K562 (cell line): ENCODE measurements around the gene HNMT. TPM values are rescaled to one million over a fixed set of nuclear protein-coding genes. Genes with fewer than 3 reads are reported as not detected.

ENCODE experiments used
- ARHGAP35 ChIP-seq: fragments of 450-650 bp; IDR thresholded peaks from 2 replicates; pipeline ENCODE4 v1.6.1; 2018; ENCODE audit not compliant: partially characterized antibody
- ATF4 ChIP-seq: fragments of 450-650 bp; formaldehyde crosslinking; IDR thresholded peaks from 2 replicates; pipeline ENCODE4 v1.4.0; 2022; ENCODE audit warnings: mild to moderate bottlenecking, moderate library complexity
- BRF1 ChIP-seq: IDR thresholded peaks from 3 replicates; pipeline ENCODE4 v1.6.1; 2011; ENCODE audit warnings: borderline replicate concordance, mild to moderate bottlenecking; ENCODE audit not compliant: insufficient read length; ENCODE audit errors: extremely low read depth
- CREB3 ChIP-seq: fragments of 450-650 bp; conservative IDR thresholded peaks from 2 replicates; pipeline ENCODE4 v1.6.1; 2016; ENCODE audit warnings: missing genetic modification characterization, low read depth, mild to moderate bottlenecking, missing compliant biosample characterization, moderate library complexity
- ELK3 ChIP-seq: fragments of 450-650 bp; formaldehyde crosslinking; IDR thresholded peaks from 2 replicates; pipeline ENCODE4 v1.4.0; 2020; ENCODE audit warnings: mild to moderate bottlenecking
- FOXK2 ChIP-seq, 2 experiments: fragments of 450-650 bp; IDR thresholded peaks in 1 of 2; conservative IDR thresholded peaks in 1 of 2; 2 replicates each; pipeline ENCODE4 v1.6.1; 2016; ENCODE audit warnings: low read depth in 2 of 2, mild to moderate bottlenecking in 1 of 2
- FOXM1 ChIP-seq, 2 experiments: fragments of 450-650 bp in 1 of 2; sonication (generic) in 1 of 2; formaldehyde crosslinking in 1 of 2; IDR thresholded peaks; 2 replicates each; pipeline versions ENCODE4 v1.6.1 to v1.9.0; 2017 to 2022; ENCODE audit warnings: low read depth in 2 of 2, mild to moderate bottlenecking in 2 of 2, missing genetic modification reagents in 1 of 2, moderate library complexity in 1 of 2
- HINFP ChIP-seq: fragments of 450-650 bp; conservative IDR thresholded peaks from 2 replicates; pipeline ENCODE4 v1.6.1; 2016; ENCODE audit warnings: missing genetic modification characterization, low read depth, mild to moderate bottlenecking, control low read depth, missing compliant biosample characterization
- MECOM ChIP-seq: fragments of 250-450 bp; sonication (Bioruptor Pico); IDR thresholded peaks from 2 replicates; pipeline ENCODE4 v1.8.0; 2022; ENCODE audit warnings: inconsistent platforms
- NUFIP1 ChIP-seq: fragments of 450-650 bp; IDR thresholded peaks from 2 replicates; pipeline ENCODE4 v1.6.1; 2018; ENCODE audit not compliant: partially characterized antibody
- PHF8 ChIP-seq: fragments of 200-600 bp; sonication (generic); IDR thresholded peaks from 2 replicates; pipeline ENCODE4 v1.6.1; 2012; ENCODE audit warnings: mixed run types, mild to moderate bottlenecking, inconsistent platforms, low read length, moderate library complexity, borderline replicate concordance
- PHTF2 ChIP-seq: fragments of 250-450 bp; sonication (Bioruptor Pico); IDR thresholded peaks from 2 replicates; pipeline ENCODE4 v1.5.0; 2021; ENCODE audit warnings: mild to moderate bottlenecking
- POLR3A ChIP-seq: IDR thresholded peaks from 2 replicates; pipeline ENCODE4 v1.6.1; 2011; ENCODE audit warnings: borderline replicate concordance, mild to moderate bottlenecking, moderate library complexity; ENCODE audit not compliant: insufficient read length, insufficient read depth; ENCODE audit errors: extremely low read depth
- PREB ChIP-seq: sonication (generic); formaldehyde crosslinking; IDR thresholded peaks from 2 replicates; pipeline ENCODE4 v1.8.1; 2023; ENCODE audit warnings: mild to moderate bottlenecking, missing genetic modification reagents
- RBM17 ChIP-seq: fragments of 200-400 bp; formaldehyde crosslinking; IDR thresholded peaks from 2 replicates; pipeline ENCODE4 v1.6.1; 2017; ENCODE audit warnings: low read depth, mild to moderate bottlenecking, low read length, borderline replicate concordance
- SLC30A9 ChIP-seq: fragments of 250-450 bp; sonication (Bioruptor Pico); IDR thresholded peaks from 2 replicates; pipeline ENCODE4 v1.8.0; 2022; ENCODE audit warnings: mild to moderate bottlenecking, moderate library complexity
- SRSF1 ChIP-seq: fragments of 200-400 bp; formaldehyde crosslinking; IDR thresholded peaks from 2 replicates; pipeline ENCODE4 v1.6.1; 2017; ENCODE audit warnings: mild to moderate bottlenecking, low read depth, low read length, moderate library complexity
- TBP ChIP-seq: optimal IDR thresholded peaks from 2 replicates; pipeline ENCODE3; 2011; ENCODE audit warnings: low read depth, low read length, improper control_type of control experiment
- TFAM ChIP-seq: fragments of 250-450 bp; sonication (Bioruptor Pico); conservative IDR thresholded peaks from 2 replicates; pipeline ENCODE4 v1.5.0; 2021; ENCODE audit warnings: mild to moderate bottlenecking, moderate library complexity
- THRAP3 ChIP-seq: fragments of 450-650 bp; IDR thresholded peaks from 2 replicates; pipeline ENCODE4 v1.6.1; 2016; ENCODE audit warnings: mild to moderate bottlenecking, inconsistent platforms, borderline replicate concordance
- ZNF184 ChIP-seq: sonication (generic); formaldehyde crosslinking; IDR thresholded peaks from 2 replicates; pipeline ENCODE4 v1.5.0; 2020; ENCODE audit warnings: missing genetic modification reagents
- ZNF274 ChIP-seq: IDR thresholded peaks from 2 replicates; pipeline ENCODE4 v1.6.1; 2011; ENCODE audit warnings: low read depth, mild to moderate bottlenecking, low read length, moderate library complexity, borderline replicate concordance
- polyA plus RNA-seq, 8 experiments: library from polyadenylated mRNA; depleted of rRNA in 4 of 8; stranded (reverse) in 5 of 8; unstranded in 3 of 8; fragments of >200 nt; fragmentation: Nextera tagmentation in 2 of 8; fragmentation: Illumina TruSeq in 1 of 8; extraction: Ambion mirVana in 2 of 8; extraction: Trizol in 1 of 8; gene quantifications; 2 replicates each; pipeline versions ENCODE4 v1.2.1 to v1.2.3, GENCODE V29; 2011 to 2014; ENCODE audit warnings: inconsistent platforms in 1 of 8, missing spikeins in 1 of 8
- total RNA-seq, 7 experiments: library from RNA; depleted of rRNA in 6 of 7; stranded (reverse); fragments of >200 nt in 6 of 7; fragmentation: Illumina TruSeq in 2 of 7; extraction: Trizol in 2 of 7; gene quantifications; 2 replicates each; pipeline versions ENCODE4 v1.2.1 to v1.2.3, GENCODE V29; 2011 to 2021; ENCODE audit warnings: low replicate concordance in 1 of 7

The HNMT gene
- total and polyA plus RNA-seq, 9 of the 15 experiments (the other 6 are each of a cell fraction or from before 2014, with no cell fraction given) = 3.1 to 10.9 (median 5.3) TPM

- TF ChIP-seq ELK3 (CRISPR knock-in tag) (no peak), RBM17 (no peak), PHTF2 (CRISPR knock-in tag) (no peak), ATF4 (CRISPR knock-in tag) (no peak), ARHGAP35 (no peak), PREB (CRISPR knock-in tag) (no peak), POLR3A (no peak), THRAP3 (no peak), NUFIP1 (no peak), MECOM (CRISPR knock-in tag) (no peak), SLC30A9 (CRISPR knock-in tag) (no peak), ZNF274 (no peak), SRSF1 (no peak), TBP (no peak), FOXM1 (IDR thresholded peaks at IDR 0.05; ENCODE audit: low read depth) (no peak), FOXM1 (CRISPR knock-in tag; IDR thresholded peaks at IDR 0.05; ENCODE audit: low read depth) (no peak), FOXK2 (conservative IDR thresholded peaks at IDR 0.05 in 1 of 2, IDR thresholded peaks at IDR 0.05 in 1 of 2; ENCODE audit: low read depth in 2 of 2) (no peak), TFAM (CRISPR knock-in tag) (no peak), HINFP (tag) (no peak), ZNF184 (CRISPR knock-in tag) (no peak), CREB3 (peak; percentile 58; the same call in 1 of the 2 replicates), BRF1 (no peak), PHF8 (no peak)
Observed at GRCh38 chr2:138023298-138023697, 59.0 kb downstream of the HNMT start (continued).
